Left lung (tissue), 10 donors: ENCODE measurements around the gene TMC3. TPM values are rescaled to one million over a fixed set of nuclear protein-coding genes. Genes with fewer than 3 reads are reported as not detected.

Experiments
- ATAC-seq: fragments of 200-7000 bp; cut with Tn5 transposase; one replicate; pipeline ENCODE4 v1.9.1; 2020; ENCODE audit warnings: moderate library complexity
- DNase-seq, 4 donors: peaks; one replicate each; pipeline ENCODE4 v3.0.0-alpha.2; 2013 to 2020
- H3K27ac ChIP-seq, 2 donors: fragments of 200-600 bp; sonication (generic) in 1 of 2; one replicate each; pipeline versions ENCODE4 v1.5.0 to v1.8.0; 2020 to 2021
- H3K27me3 ChIP-seq, 2 donors: fragments of 200-600 bp; sonication (generic) in 1 of 2; one replicate each; pipeline versions ENCODE4 v1.5.0 to v1.8.0; 2020 to 2021
- H3K36me3 ChIP-seq, 2 donors: fragments of 200-600 bp; sonication (generic) in 1 of 2; one replicate each; pipeline versions ENCODE4 v1.5.0 to v1.8.0; 2020 to 2021
- H3K4me1 ChIP-seq, 2 donors: fragments of 200-600 bp; one replicate each; pipeline ENCODE4 v1.8.0; 2021
- H3K4me3 ChIP-seq, 2 donors: fragments of 200-600 bp; sonication (generic) in 1 of 2; one replicate each; pipeline versions ENCODE4 v1.5.0 to v1.8.0; 2020 to 2021; ENCODE audit warnings: mild to moderate bottlenecking in 1 of 2
- H3K9me3 ChIP-seq, 2 donors: fragments of 200-600 bp; sonication (generic) in 1 of 2; one replicate each; pipeline versions ENCODE4 v1.5.0 to v1.8.0; 2020 to 2021
- intact Hi-C, 2 donors: fragments of 100-400 bp; cut with DNase I; formaldehyde crosslinking; loops; one replicate each; pipeline versions ENCODE4 v1.11.2 to v1.14.2; 2022
- polyA plus RNA-seq, 6 donors: library from polyadenylated mRNA; unstranded; fragments of 120-200 nt; gene quantifications; one replicate each; pipeline ENCODE4 v1.2.1, GENCODE V29; 2013; ENCODE audit not compliant: insufficient read length in 6 of 6
- total RNA-seq, 2 donors: library from RNA; stranded (reverse); fragmentation: NEBNext Ultra II Directional; extraction: Animal tissue kit (Norgen Biotek cat#: 25700); gene quantifications; one replicate each; pipeline ENCODE4 v1.2.1, GENCODE V29; 2021
- TF ChIP-seq, protein P1 (sequence below), 2 donors: fragments of 200-600 bp; sonication (generic) in 1 of 2; IDR thresholded peaks; one replicate each; pipeline versions ENCODE4 v1.5.0 to v1.8.0; 2021; ENCODE audit warnings: antibody characterized with exemption in 2 of 2
- donor health status: DM: no; HTN: yes; CAD: no.
- donor health status: DM: no; HTN: no; CAD: no.

Gene TMC3
- total and polyA plus RNA-seq, 8 donors: 0.14 to 0.31 (median 0.25) TPM; not detected in 2

DNA sequence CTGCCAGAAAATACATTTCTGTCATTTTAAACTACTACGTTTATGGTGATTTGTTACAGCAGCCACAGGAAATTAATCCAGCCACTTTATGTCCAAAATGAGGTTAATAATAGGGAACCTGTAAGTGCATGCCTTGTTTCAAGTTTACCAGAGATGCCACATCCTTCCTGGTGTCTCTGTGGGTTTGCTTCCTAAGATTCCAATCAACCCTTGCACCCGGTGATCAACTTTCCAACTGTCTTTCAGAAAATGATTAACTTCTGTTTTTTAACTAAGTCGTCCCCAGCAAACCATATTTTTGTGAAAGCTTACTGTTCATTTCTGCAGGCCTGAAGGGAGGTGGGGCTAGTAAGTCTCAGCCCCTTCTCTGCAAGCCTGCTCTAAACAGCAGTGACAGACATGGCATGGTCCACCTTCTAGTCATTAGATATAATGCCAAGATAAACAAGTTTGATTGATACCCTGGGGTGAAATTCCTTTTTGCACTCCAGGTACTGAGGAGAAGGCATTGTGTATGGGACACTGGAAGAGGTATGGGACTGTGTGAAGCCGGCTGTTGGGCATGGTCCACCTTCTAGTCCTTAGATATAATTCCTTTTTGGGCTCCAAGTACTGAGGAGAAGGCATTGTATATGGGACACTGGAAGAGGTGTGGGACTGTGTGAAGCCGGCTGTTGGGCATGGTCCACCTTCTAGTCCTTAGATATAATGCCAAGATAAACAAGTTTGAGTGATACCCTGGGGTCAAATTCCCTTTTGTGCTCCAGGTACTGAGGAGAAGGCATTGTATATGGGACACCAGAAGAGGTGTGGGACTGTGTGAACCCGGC, 11.1 kb upstream of the TMC3 start:
- H3K27me3 ChIP-seq: no peaks in the 10 kb centered on the region
- no peak for DNase-seq
- no peaks in the 10 kb centered on the region for H3K4me1 ChIP-seq
- no peaks in the 10 kb centered on the region for H3K36me3 ChIP-seq
- intact Hi-C loops: no loop called here
- H3K9me3 ChIP-seq: no peaks in the 10 kb centered on the region
- H3K4me3 ChIP-seq: no peak overlapping the region
- ATAC-seq: no peak
- no peak overlapping the region for H3K27ac ChIP-seq
- TF ChIP-seq, protein P1, sequence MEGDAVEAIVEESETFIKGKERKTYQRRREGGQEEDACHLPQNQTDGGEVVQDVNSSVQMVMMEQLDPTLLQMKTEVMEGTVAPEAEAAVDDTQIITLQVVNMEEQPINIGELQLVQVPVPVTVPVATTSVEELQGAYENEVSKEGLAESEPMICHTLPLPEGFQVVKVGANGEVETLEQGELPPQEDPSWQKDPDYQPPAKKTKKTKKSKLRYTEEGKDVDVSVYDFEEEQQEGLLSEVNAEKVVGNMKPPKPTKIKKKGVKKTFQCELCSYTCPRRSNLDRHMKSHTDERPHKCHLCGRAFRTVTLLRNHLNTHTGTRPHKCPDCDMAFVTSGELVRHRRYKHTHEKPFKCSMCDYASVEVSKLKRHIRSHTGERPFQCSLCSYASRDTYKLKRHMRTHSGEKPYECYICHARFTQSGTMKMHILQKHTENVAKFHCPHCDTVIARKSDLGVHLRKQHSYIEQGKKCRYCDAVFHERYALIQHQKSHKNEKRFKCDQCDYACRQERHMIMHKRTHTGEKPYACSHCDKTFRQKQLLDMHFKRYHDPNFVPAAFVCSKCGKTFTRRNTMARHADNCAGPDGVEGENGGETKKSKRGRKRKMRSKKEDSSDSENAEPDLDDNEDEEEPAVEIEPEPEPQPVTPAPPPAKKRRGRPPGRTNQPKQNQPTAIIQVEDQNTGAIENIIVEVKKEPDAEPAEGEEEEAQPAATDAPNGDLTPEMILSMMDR (IDR thresholded peaks at IDR 0.05): no peak

DNA sequence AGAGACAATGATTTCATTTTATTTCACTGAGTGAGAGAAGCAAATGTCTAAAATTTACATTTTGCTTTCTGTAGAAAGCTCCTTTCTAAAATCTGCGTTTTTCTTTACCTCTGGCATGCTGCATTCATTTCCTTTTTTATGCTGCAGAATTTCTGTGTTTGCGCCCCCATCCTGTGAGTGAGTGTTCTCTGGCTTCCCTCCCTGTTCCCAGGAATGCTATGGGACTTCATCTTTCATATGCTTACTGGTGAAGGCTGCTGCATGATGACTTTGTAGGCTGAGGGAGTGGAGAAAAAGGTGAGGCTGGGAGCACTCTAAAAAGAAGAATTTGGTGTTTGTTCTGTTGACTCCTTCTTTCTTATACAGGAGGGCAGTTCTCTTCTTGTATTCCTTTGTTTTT, 7.7 kb upstream of the TMC3 start:
- no peak for ATAC-seq
- intact Hi-C loops: no loop called here
- TF ChIP-seq, protein P1 (IDR thresholded peaks at IDR 0.05): no peak
- DNase-seq: no peak
- Histone ChIP-seq H3K27ac (no peak overlapping the region), H3K4me1 (no peaks in the 10 kb centered on the region), H3K36me3 (no peaks in the 10 kb centered on the region), H3K27me3 (no peaks in the 10 kb centered on the region), H3K4me3 (no peak overlapping the region), H3K9me3 (no peaks in the 10 kb centered on the region)

DNA sequence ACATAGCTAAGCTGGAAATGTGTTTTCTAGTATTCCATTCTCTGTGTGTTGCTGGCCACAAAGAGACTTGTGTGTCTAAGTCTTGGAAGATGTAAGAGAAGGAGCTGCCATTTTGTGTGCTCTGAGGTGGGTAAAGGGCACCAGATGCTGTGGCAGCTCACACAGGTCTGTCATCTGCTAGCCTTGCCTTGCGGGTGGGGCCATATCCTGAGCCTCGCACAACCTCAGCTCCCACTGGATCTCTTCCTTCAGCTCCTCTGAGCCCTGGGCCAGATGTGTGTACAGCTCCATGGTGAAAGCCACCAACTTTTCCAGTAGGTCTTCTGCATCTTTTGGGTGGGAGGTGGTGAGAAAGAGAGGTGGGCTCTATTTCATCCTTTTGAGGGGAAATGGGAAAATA, 6.7 kb upstream of the TMC3 start:
- Histone ChIP-seq H3K9me3 (no peaks in the 10 kb centered on the region), H3K4me3 (no peak overlapping the region), H3K36me3 (no peaks in the 10 kb centered on the region), H3K27ac (no peak overlapping the region), H3K27me3 (no peaks in the 10 kb centered on the region), H3K4me1 (no peaks in the 10 kb centered on the region)
- intact Hi-C loops: no loop called here
- DNase-seq (no peak), ATAC-seq (no peak)
- TF ChIP-seq, protein P1 (IDR thresholded peaks at IDR 0.05): no peak

DNA sequence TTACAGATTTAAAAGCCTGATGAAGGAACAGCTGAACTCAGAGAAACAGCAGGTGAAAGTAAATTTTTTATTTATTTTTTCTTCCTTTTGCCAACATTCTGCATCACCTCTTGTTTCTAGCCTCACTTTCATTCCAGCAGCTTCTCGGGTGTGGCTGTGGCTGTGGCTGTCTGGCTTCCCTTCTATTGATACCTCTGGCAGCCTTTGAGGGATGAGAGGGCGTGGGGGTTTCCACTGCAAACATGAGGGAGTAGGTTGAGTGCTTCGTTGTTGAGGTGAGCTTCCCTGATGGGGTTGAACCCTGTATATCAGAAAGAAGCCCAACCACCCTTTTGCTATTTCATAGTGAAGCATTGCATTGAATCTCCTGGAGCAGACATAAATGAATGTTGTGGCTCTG, 6.2 kb upstream of the TMC3 start:
- TF ChIP-seq, protein P1 (IDR thresholded peaks at IDR 0.05): no peak
- Histone ChIP-seq H3K27me3 (no peaks in the 10 kb centered on the region), H3K4me1 (no peaks in the 10 kb centered on the region), H3K36me3 (no peaks in the 10 kb centered on the region), H3K9me3 (no peaks in the 10 kb centered on the region), H3K4me3 (no peak overlapping the region), H3K27ac (no peak overlapping the region)
- ATAC-seq (no peak), DNase-seq (no peak)
- intact Hi-C loops: no loop called here

DNA sequence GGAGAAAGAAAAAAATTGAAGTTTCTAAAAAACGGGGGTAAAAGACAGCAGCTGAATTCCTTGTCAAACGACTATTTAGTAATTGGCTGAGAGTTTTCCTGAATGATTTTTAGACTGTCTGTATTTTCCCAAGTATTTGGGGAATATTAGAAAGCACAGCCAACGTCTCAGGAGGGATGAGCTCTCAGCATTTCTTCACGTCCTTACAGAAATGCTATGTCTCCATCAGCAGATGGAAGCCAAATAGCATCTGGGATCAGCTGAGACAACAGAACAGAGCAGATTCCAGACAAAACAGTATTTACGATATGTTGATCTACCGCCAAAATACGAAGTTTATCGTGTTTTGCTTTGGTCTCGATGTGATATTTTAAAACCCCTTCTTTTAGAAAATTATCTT, 5.3 kb upstream of the TMC3 start:
- Histone ChIP-seq H3K9me3 (no peaks in the 10 kb centered on the region), H3K27ac (no peak overlapping the region), H3K27me3 (no peaks in the 10 kb centered on the region), H3K36me3 (no peaks in the 10 kb centered on the region), H3K4me3 (no peak overlapping the region), H3K4me1 (no peaks in the 10 kb centered on the region)
- ATAC-seq (no peak), DNase-seq (no peak)
- TF ChIP-seq, protein P1 (IDR thresholded peaks at IDR 0.05): no peak
- intact Hi-C loops: no loop called here
